Measurements from ENCODE around the gene RNF182.

DNA sequence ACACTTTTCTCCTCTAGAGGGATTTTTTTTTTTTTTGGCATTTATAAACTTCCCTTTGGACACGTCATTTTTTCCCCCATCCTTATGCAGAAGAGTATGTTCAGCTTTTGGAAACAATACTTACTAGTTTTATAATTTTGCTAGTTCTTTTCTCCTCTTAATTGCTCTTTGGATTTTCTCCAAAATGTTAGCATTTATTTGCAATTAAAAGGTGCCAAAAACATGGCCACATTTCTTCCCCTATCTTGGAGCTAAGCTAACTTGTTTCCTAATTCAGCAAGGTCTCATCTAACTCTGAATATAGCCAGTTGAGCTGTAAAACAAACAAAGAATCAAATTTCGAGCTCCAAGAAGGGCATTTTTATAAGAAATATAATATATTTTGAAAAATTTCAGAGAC lies 39.2 kb upstream of the RNF182 start:
- TF ChIP-seq, protein P1, sequence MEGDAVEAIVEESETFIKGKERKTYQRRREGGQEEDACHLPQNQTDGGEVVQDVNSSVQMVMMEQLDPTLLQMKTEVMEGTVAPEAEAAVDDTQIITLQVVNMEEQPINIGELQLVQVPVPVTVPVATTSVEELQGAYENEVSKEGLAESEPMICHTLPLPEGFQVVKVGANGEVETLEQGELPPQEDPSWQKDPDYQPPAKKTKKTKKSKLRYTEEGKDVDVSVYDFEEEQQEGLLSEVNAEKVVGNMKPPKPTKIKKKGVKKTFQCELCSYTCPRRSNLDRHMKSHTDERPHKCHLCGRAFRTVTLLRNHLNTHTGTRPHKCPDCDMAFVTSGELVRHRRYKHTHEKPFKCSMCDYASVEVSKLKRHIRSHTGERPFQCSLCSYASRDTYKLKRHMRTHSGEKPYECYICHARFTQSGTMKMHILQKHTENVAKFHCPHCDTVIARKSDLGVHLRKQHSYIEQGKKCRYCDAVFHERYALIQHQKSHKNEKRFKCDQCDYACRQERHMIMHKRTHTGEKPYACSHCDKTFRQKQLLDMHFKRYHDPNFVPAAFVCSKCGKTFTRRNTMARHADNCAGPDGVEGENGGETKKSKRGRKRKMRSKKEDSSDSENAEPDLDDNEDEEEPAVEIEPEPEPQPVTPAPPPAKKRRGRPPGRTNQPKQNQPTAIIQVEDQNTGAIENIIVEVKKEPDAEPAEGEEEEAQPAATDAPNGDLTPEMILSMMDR (IDR thresholded peaks at IDR 0.05; ENCODE audit: extremely low read depth in 1 of 2, insufficient read depth in 1 of 2, low read depth in 1 of 2, low read length in 2 of 2), result no peak
- TF ChIP-seq EZH2 (IDR thresholded peaks at IDR 0.05; ENCODE audit: borderline replicate concordance, low read depth, low read length, severe bottlenecking) (no peak), GATA2 (IDR thresholded peaks at IDR 0.05; ENCODE audit: insufficient read depth, insufficient read length, low read depth, low read length) (no peak)

Data from endothelial cell of umbilical vein (primary cell).